ENCODE measurements around the gene CACNA2D1.

- TF ChIP-seq CTCF (IDR thresholded peaks at IDR 0.05 in 2 of 3, conservative IDR thresholded peaks at IDR 0.05 in 1 of 3; ENCODE audit: borderline replicate concordance in 1 of 3, insufficient read depth in 1 of 3, low read depth in 2 of 3, low read length in 2 of 3), result no peak
- TF ChIP-seq YY1 (IDR thresholded peaks at IDR 0.05; ENCODE audit: extremely low read depth, insufficient replicate concordance, low read depth, low read length), result no peak
- no peak for TF ChIP-seq ELF1 (IDR thresholded peaks at IDR 0.05; ENCODE audit: borderline replicate concordance, low read depth)
- TF ChIP-seq ZFX (IDR thresholded peaks at IDR 0.05), result no peak
- no peak for TF ChIP-seq REST (IDR thresholded peaks at IDR 0.05; ENCODE audit: low read depth)
- no peak for TF ChIP-seq POLR2AphosphoS5 (IDR thresholded peaks at IDR 0.05; ENCODE audit: low read depth, low read length)
- TF ChIP-seq EGR1 (IDR thresholded peaks at IDR 0.05; ENCODE audit: low read depth), result no peak
- no peak for TF ChIP-seq POLR2A (IDR thresholded peaks at IDR 0.05; ENCODE audit: borderline replicate concordance, extremely low read depth, insufficient read depth, insufficient read length)
- TF ChIP-seq EZH2 (IDR thresholded peaks at IDR 0.05), result no peak
- no peak for TF ChIP-seq JUND (IDR thresholded peaks at IDR 0.05)
- no peak for TF ChIP-seq SRF (IDR thresholded peaks at IDR 0.05; ENCODE audit: low read depth)
- no peak for TF ChIP-seq RAD21 (IDR thresholded peaks at IDR 0.05; ENCODE audit: low read depth)
- no peak for TF ChIP-seq SIN3A (IDR thresholded peaks at IDR 0.05; ENCODE audit: low read depth)
- TF ChIP-seq ATF3 (IDR thresholded peaks at IDR 0.05), result no peak
These were observed 404.0 kb downstream of the CACNA2D1 start for GRCh38 chr7:82039621-82040020.

Data from HCT116 (cell line).